ENCODE measurements around the gene VDR.

The VDR gene

GRCh38 chr12:47904713-47905709, at the start of gene VDR:
TSS of gene VDR (minus strand) at chr12:47904994. CDS start at chr12:47879113, 25,881 bp downstream.
- FAIRE-seq, result no peak

- FAIRE-seq, result no peak
Measured at GRCh38 chr12:47954058-47954457, 49.3 kb upstream of the VDR start.

GRCh38 chr12:47950856-47951468, 46.2 kb upstream of the VDR start:
- no peak for FAIRE-seq

- FAIRE-seq, result no peak
Measured at GRCh38 chr12:47949441-47950341, 44.9 kb upstream of the VDR start.

GRCh38 chr12:47947341-47947740, 42.5 kb upstream of the VDR start:
- FAIRE-seq, result no peak

- no peak for FAIRE-seq
Measured at GRCh38 chr12:47946413-47947323, 41.9 kb upstream of the VDR start.

GRCh38 chr12:47945341-47945728, 40.5 kb upstream of the VDR start:
- no peak for FAIRE-seq

- FAIRE-seq, result no peak
Measured at GRCh38 chr12:47944685-47945340, 40.0 kb upstream of the VDR start.

GRCh38 chr12:47943623-47944340, 39.0 kb upstream of the VDR start:
- no peak for FAIRE-seq

GRCh38 chr12:47942614-47943225, 37.9 kb upstream of the VDR start:
- FAIRE-seq, result no peak

- FAIRE-seq, result no peak
Measured at GRCh38 chr12:47941871-47942613, 37.2 kb upstream of the VDR start.

GRCh38 chr12:47941475-47941780, 36.6 kb upstream of the VDR start:
- FAIRE-seq, result no peak

GRCh38 chr12:47940773-47941474, 36.1 kb upstream of the VDR start:
- no peak for FAIRE-seq

GRCh38 chr12:47939009-47939601, 34.3 kb upstream of the VDR start:
- no peak for FAIRE-seq

- no peak for FAIRE-seq
Measured at GRCh38 chr12:47938594-47938993, 33.8 kb upstream of the VDR start.

GRCh38 chr12:47938093-47938492, 33.3 kb upstream of the VDR start:
- no peak for FAIRE-seq

- peak; percentile 31 for FAIRE-seq
Measured at GRCh38 chr12:47935184-47935583, 30.4 kb upstream of the VDR start.

GRCh38 chr12:47931187-47931586, 26.4 kb upstream of the VDR start:
- no peak for FAIRE-seq

Data from endometrium (tissue), 2 donors.